H1 (cell line): Measurements from ENCODE around the gene ACTG1. TPM values are rescaled to one million over a fixed set of nuclear protein-coding genes. Genes with fewer than 3 reads are reported as not detected.

Experiments
- GTF2F1 ChIP-seq: IDR thresholded peaks from 2 replicates; pipeline ENCODE4 v1.6.1; 2012; ENCODE audit warnings: low read depth, low read length, improper control_type of control experiment, borderline replicate concordance
- NANOG ChIP-seq: IDR thresholded peaks from 2 replicates; pipeline ENCODE4 v1.6.1; 2011; ENCODE audit warnings: low read length, low read depth, mild to moderate bottlenecking, inconsistent platforms; ENCODE audit not compliant: insufficient read depth, poor library complexity, severe bottlenecking
- SIN3A ChIP-seq, 2 experiments: IDR thresholded peaks in 1 of 2; conservative IDR thresholded peaks in 1 of 2; 2 replicates each; pipeline ENCODE4 v1.6.1; 2011 to 2012; ENCODE audit warnings: low read length in 2 of 2, improper control_type of control experiment in 1 of 2, low read depth in 1 of 2, mild to moderate bottlenecking in 1 of 2
- SP4 ChIP-seq: IDR thresholded peaks from 2 replicates; pipeline ENCODE4 v1.6.1; 2012; ENCODE audit warnings: low read length, inconsistent platforms
- YY1 ChIP-seq: IDR thresholded peaks from 2 replicates; pipeline ENCODE4 v1.6.1; 2011; ENCODE audit warnings: low read depth, mild to moderate bottlenecking, low read length
- ZNF274 ChIP-seq: IDR thresholded peaks from 2 replicates; pipeline ENCODE4 v1.7.0; 2012; ENCODE audit warnings: low read length, borderline replicate concordance; ENCODE audit errors: extremely low read depth
- polyA plus RNA-seq, 7 experiments: library from polyadenylated mRNA; depleted of rRNA in 3 of 7; stranded (reverse) in 5 of 7; unstranded in 2 of 7; fragments of >200 nt in 5 of 7; fragments of 200-250 nt in 2 of 7; gene quantifications; 1 replicate in 5 of 7; 2 replicates in 1 of 7; 4 replicates in 1 of 7; pipeline versions ENCODE4 v1.2.1 to v1.2.3, GENCODE V29; 2011 to 2013; ENCODE audit warnings: missing spikeins in 2 of 7, mixed read lengths in 2 of 7
- total RNA-seq: library from RNA; stranded (reverse); fragmentation: NEBNext Ultra II Directional; extraction: Animal tissue kit (Norgen Biotek cat#: 25700); gene quantifications from 2 replicates; pipeline ENCODE4 v1.2.1, GENCODE V29; 2021

Gene ACTG1
- total and polyA plus RNA-seq, 2 of the 8 experiments (the other 6 are each of a cell fraction or from before 2014, with no cell fraction given): 3,535 to 5,010 TPM

- no peak for TF ChIP-seq SP4
- TF ChIP-seq ZNF274: no peak
- TF ChIP-seq YY1: no peak
- TF ChIP-seq SIN3A (conservative IDR thresholded peaks at IDR 0.05 in 1 of 2, IDR thresholded peaks at IDR 0.05 in 1 of 2; ENCODE audit: low read depth in 1 of 2, low read length in 2 of 2): no peak
- TF ChIP-seq GTF2F1: no peak
- no peak for TF ChIP-seq NANOG
Measured at GRCh38 chr17:81544281-81544974, 31.8 kb upstream of the ACTG1 start (continued).
